D721Med (cell line): ENCODE measurements around the gene NCAPG.

Experiments used
- DNase-seq: peaks from one replicate; pipeline ENCODE4 v3.0.0; 2011; ENCODE audit warnings: low spot score; ENCODE audit not compliant: insufficient read length
- FAIRE-seq: peaks from 2 replicates; lab custom pipeline; 2011; peaks lifted over from hg19 to GRCh38; lab: Jason Lieb, UNC
- CTCF ChIP-seq: IDR thresholded peaks from 2 replicates; pipeline ENCODE4 v1.5.1; 2012; ENCODE audit warnings: mild to moderate bottlenecking, control low read depth; ENCODE audit not compliant: insufficient read depth; ENCODE audit errors: missing control alignments

Gene NCAPG

GRCh38 chr4:17766826-17767458 is 43.8 kb upstream of the NCAPG start:
- DNase-seq (no peak), FAIRE-seq (no peak)
- TF ChIP-seq CTCF, result no peak

- no peak for FAIRE-seq
- DNase-seq, result no peak
- no peak for TF ChIP-seq CTCF
Measured at GRCh38 chr4:17769406-17770174, 41.2 kb upstream of the NCAPG start.

- FAIRE-seq, result no peak
Measured at GRCh38 chr4:17770845-17771244, 39.9 kb upstream of the NCAPG start.

GRCh38 chr4:17771284-17771908 is 39.4 kb upstream of the NCAPG start:
- DNase-seq (no peak), FAIRE-seq (no peak)
- no peak for TF ChIP-seq CTCF

More at GRCh38 chr4:17770845-17771244, 39.9 kb upstream of the NCAPG start:
- DNase-seq, result no peak
- TF ChIP-seq CTCF, result no peak

GRCh38 chr4:17773135-17773698 is 37.6 kb upstream of the NCAPG start:
- FAIRE-seq (no peak), DNase-seq (no peak)
- TF ChIP-seq CTCF, result no peak

- DNase-seq, result no peak
- no peak for FAIRE-seq
- TF ChIP-seq CTCF, result no peak
Measured at GRCh38 chr4:17778431-17778830, 32.3 kb upstream of the NCAPG start.
